ENCODE measurements around the gene CFD. TPM values are rescaled to one million over a fixed set of nuclear protein-coding genes. Genes with fewer than 3 reads are reported as not detected.

CFD gene
- polyA plus RNA-seq, 1 donor (not counting 4 experiments of a cell fraction or from before 2014, with no cell fraction given) = 0.47 TPM

DNA sequence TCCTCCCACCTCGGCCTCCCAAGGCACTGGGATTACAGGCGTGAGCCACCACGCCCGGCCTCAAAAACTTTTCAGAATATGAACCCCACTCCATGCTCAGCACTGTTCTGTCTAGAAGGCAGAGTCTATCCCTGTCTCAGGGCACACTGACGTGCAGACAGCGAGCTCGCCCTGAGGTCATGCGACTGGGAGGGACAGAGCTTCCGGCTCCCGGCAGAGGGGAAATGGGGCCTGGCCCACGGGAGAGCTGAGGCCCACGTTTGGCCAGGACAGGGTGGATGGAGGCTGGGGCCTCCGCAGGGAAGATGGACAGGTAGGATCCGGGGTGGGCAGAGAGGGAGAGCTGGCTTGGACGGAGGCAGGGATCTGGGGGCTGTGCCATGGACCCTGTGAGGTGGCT lies 34.6 kb upstream of the CFD start:
- H4K20me1 ChIP-seq (ENCODE audit: control insufficient read depth, extremely low read depth, insufficient read depth, low read length) = no peaks in the 10 kb centered on the region
- no peaks in the 10 kb centered on the region for H3K36me3 ChIP-seq (ENCODE audit: control insufficient read depth in 2 of 2, extremely low read depth in 1 of 2, insufficient read depth in 2 of 2, low read length in 2 of 2)
- H3K9me1 ChIP-seq (ENCODE audit: control insufficient read depth, extremely low read depth, insufficient read depth, low read length) = no peaks in the 10 kb centered on the region
- DNase-seq (ENCODE audit: low read depth, low spot score) (no peak), FAIRE-seq (no peak)
- dilution Hi-C loops (cut with MboI; ENCODE audit: extremely low pct_ligation_motif_present, low sequenced_read_pairs) = no loop called here
- no peak overlapping the region for H3K9ac ChIP-seq (ENCODE audit: control insufficient read depth, extremely low read depth, insufficient read depth, low read length)
- H3K4me2 ChIP-seq (ENCODE audit: control insufficient read depth, extremely low read depth, insufficient read depth, low read depth, low read length) = no peak overlapping the region
- H3K79me2 ChIP-seq (ENCODE audit: control insufficient read depth, insufficient read depth, low read length) = no peaks in the 10 kb centered on the region
- H3K4me3 ChIP-seq (ENCODE audit: control insufficient read depth in 2 of 3, extremely low read depth in 1 of 3, insufficient read depth in 2 of 3, low read depth in 1 of 3, low read length in 3 of 3) = no peak overlapping the region
- no peaks in the 10 kb centered on the region for H3K9me3 ChIP-seq (ENCODE audit: control insufficient read depth, low read depth, low read length)
- H3K27me3 ChIP-seq (ENCODE audit: control insufficient read depth, extremely low read depth, insufficient read depth, low read length) = peaks cover 4% of the 10 kb centered on the region
- H3K4me1 ChIP-seq (ENCODE audit: control insufficient read depth, extremely low read depth, insufficient read depth, low read length) = no peaks in the 10 kb centered on the region
- no peak overlapping the region for H2AFZ ChIP-seq (ENCODE audit: control insufficient read depth, low read length)
- no peak overlapping the region for H3K27ac ChIP-seq (ENCODE audit: control insufficient read depth, insufficient read depth, low read length)
- TF ChIP-seq, protein P1, sequence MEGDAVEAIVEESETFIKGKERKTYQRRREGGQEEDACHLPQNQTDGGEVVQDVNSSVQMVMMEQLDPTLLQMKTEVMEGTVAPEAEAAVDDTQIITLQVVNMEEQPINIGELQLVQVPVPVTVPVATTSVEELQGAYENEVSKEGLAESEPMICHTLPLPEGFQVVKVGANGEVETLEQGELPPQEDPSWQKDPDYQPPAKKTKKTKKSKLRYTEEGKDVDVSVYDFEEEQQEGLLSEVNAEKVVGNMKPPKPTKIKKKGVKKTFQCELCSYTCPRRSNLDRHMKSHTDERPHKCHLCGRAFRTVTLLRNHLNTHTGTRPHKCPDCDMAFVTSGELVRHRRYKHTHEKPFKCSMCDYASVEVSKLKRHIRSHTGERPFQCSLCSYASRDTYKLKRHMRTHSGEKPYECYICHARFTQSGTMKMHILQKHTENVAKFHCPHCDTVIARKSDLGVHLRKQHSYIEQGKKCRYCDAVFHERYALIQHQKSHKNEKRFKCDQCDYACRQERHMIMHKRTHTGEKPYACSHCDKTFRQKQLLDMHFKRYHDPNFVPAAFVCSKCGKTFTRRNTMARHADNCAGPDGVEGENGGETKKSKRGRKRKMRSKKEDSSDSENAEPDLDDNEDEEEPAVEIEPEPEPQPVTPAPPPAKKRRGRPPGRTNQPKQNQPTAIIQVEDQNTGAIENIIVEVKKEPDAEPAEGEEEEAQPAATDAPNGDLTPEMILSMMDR (optimal IDR thresholded peaks at IDR 0.05 in 1 of 3, IDR thresholded peaks at IDR 0.05 in 1 of 3, conservative IDR thresholded peaks at IDR 0.05 in 1 of 3; ENCODE audit: extremely low read depth in 1 of 3, insufficient read depth in 2 of 3, low read length in 3 of 3) = no peak
- no peak for TF ChIP-seq EZH2 (IDR thresholded peaks at IDR 0.05; ENCODE audit: low read length)

DNA sequence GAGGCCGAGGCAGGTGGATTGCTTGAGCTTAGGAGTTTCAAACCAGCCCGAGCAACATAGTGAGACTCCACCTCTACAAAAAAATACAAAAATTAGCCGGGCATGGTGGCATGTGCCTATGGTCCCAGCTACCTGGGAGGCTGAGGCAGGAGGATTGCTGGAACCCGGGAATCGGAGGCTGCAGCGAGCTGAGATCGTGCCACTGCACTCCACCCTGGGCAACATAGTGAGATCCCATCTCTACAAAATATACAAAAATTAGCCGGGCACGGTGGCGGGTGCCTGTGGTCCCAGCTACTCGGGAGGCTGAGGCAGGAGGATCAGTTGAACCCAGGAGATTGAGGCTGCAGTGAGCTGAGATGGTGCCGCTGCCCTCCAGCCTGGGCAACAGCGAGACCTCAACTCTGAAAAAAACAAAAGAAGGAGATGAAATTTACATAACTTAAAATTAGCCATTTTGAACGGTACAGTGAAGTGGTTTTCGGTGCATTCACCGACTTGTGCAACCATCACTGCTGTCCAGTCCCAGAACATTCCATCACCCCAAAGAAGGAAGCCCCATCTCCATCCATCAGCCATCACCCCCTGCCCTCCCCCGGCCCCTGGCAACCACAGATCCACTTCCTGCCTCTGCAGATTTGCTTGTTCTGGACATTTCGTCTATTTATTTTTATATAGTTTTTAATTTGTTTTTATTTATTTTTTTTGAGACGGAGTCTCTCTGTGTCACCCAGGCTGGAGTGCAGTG lies 33.4 kb upstream of the CFD start:
- Histone ChIP-seq H3K27ac (ENCODE audit: control insufficient read depth, insufficient read depth, low read length) (no peak overlapping the region), H3K4me2 (ENCODE audit: control insufficient read depth, extremely low read depth, insufficient read depth, low read depth, low read length) (no peak overlapping the region), H4K20me1 (ENCODE audit: control insufficient read depth, extremely low read depth, insufficient read depth, low read length) (no peaks in the 10 kb centered on the region), H3K9me3 (ENCODE audit: control insufficient read depth, low read depth, low read length) (no peaks in the 10 kb centered on the region), H3K4me3 (ENCODE audit: control insufficient read depth in 2 of 3, extremely low read depth in 1 of 3, insufficient read depth in 2 of 3, low read depth in 1 of 3, low read length in 3 of 3) (no peak overlapping the region), H3K9ac (ENCODE audit: control insufficient read depth, extremely low read depth, insufficient read depth, low read length) (no peak overlapping the region), H2AFZ (ENCODE audit: control insufficient read depth, low read length) (no peak overlapping the region), H3K36me3 (ENCODE audit: control insufficient read depth in 2 of 2, extremely low read depth in 1 of 2, insufficient read depth in 2 of 2, low read length in 2 of 2) (no peaks in the 10 kb centered on the region), H3K4me1 (ENCODE audit: control insufficient read depth, extremely low read depth, insufficient read depth, low read length) (no peaks in the 10 kb centered on the region), H3K9me1 (ENCODE audit: control insufficient read depth, extremely low read depth, insufficient read depth, low read length) (no peaks in the 10 kb centered on the region), H3K27me3 (ENCODE audit: control insufficient read depth, extremely low read depth, insufficient read depth, low read length) (peaks cover 4% of the 10 kb centered on the region), H3K79me2 (ENCODE audit: control insufficient read depth, insufficient read depth, low read length) (no peaks in the 10 kb centered on the region)
- TF ChIP-seq, protein P1 (optimal IDR thresholded peaks at IDR 0.05 in 1 of 3, IDR thresholded peaks at IDR 0.05 in 1 of 3, conservative IDR thresholded peaks at IDR 0.05 in 1 of 3; ENCODE audit: extremely low read depth in 1 of 3, insufficient read depth in 2 of 3, low read length in 3 of 3) = no peak
- no peak for TF ChIP-seq EZH2 (IDR thresholded peaks at IDR 0.05; ENCODE audit: low read length)
- no peak for DNase-seq (ENCODE audit: low read depth, low spot score)
- no peak for FAIRE-seq
- dilution Hi-C loops (cut with MboI; ENCODE audit: extremely low pct_ligation_motif_present, low sequenced_read_pairs) = no loop called here
